Cerebellar cortex (tissue), 1 donor: ENCODE results near the gene CLASP1.

Source experiments
- DNase-seq: peaks from one replicate; pipeline ENCODE4 v3.0.0-alpha.2; 2015; ENCODE audit warnings: low spot score

Gene CLASP1

DNA sequence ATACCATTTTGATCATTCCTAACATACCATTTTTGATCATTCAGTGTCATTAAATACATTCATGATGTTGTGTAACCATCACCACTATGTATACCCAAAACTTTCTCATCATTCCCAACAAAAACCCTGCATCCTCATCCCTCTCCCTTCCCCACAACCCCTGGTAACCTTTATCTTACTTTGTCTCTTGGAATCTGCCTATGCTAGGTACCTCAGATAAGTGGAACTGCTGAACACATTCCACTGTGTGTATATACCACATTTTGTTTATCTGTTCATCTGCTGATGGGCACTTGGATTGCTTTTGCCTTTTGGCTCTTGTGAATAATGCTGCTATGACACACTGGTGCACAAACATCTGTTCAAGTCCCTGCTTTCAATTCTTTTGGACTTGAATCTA lies 280.4 kb downstream of the CLASP1 start:
- DNase-seq = no peak

DNA sequence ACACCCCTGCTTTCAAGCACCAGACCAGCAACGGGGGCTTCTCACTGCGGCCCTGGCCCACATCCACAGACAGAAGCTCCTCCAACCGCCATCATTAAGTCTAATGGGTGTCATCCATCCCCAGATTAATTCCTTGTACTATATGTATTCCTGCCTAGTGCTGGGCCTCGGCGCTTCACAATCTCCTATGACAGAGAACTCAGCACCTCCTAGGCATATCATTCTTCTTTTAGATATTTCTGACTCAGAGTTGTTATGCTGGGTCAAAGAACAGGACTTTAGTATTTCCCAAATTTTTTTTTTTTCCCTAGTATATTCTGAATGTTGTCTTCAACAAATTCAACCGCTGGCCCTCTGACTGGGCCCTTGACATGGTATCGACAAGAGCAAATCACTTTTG lies 281.1 kb downstream of the CLASP1 start:
- DNase-seq = no peak

- no peak for DNase-seq
Measured at GRCh38 chr2:121367246-121367900, 281.9 kb downstream of the CLASP1 start.

DNA sequence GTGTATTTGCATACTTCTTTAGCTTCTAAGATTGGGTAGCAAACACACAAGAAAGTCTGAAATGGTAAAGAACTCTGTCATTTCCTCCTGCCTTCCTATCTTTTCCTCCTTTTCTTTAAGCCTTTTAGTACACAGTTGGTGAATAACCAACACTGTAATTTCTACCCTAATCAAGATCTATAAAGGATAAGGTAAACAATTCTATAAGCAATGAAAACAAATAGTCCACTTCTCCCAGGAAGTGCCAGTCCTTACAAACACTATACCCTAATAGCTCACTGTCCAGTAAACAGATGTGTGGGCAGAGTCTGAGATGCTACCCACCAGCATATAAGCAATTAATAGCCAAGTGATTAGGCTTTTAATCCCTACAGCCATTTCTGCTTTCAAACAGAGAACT lies 283.2 kb downstream of the CLASP1 start:
- DNase-seq = no peak

GRCh38 chr2:121365061-121365460 lies 284.2 kb downstream of the CLASP1 start:
- DNase-seq = no peak

- DNase-seq = no peak
Measured at GRCh38 chr2:121363632-121364420, 285.4 kb downstream of the CLASP1 start.

DNA sequence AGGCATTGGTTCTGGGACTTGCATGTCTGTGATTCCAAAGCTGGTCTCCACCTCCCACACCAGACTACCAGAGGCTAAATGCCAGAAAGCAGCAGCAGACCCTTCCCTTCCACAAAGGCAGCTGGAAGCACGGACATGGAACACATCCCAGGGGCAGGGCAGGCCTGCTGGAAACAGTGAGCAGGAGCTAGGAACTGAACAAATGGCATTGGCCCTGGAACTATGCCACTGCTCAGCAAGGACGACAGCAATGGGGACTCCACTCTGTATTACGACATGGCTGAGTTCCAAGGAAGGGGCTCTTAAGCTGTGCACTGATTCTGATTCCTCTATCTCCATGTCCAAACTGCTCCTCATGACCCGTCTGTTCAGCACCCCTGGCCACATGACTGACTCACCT lies 286.5 kb downstream of the CLASP1 start:
- DNase-seq = peak; percentile 27

- no peak for DNase-seq
Measured at GRCh38 chr2:121362226-121362625, 287.0 kb downstream of the CLASP1 start.

DNA sequence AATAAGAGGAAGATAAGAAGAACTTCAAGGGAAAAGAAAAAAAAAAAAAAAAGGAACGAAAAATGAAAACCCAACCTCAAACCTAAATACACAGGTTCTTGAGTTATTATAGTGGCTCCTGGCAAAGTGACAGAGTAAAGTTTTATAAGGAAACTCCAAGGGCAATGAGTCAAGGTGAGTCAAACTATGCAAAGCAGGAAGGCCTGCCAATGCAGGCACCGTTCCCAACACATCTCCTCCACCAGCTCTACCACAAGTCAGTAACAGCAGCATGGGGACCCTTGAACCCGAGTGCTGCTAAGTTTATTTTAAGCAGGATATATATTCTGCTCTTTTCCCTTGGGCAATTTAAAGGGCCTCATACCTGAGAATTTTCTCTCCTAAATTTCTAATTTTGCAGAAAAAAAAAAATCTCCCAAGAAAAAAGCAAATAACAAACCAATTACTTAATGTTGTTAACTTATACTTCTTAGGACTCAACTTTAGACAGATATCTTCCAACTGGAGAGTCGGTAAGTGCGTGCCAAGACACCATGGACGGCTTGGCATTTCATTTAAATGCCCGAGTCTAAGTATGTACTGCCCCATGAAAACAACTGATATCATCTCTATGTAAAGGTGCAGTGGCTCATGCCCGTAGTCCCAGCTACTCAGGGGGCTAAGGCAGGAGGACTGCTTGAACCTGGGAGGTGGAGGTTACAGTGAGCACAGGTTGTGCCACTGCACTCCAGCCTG lies 288.5 kb downstream of the CLASP1 start:
- DNase-seq = no peak

GRCh38 chr2:121359716-121360565 lies 289.3 kb downstream of the CLASP1 start:
- peak; percentile 41 for DNase-seq

GRCh38 chr2:121359170-121359569 lies 290.1 kb downstream of the CLASP1 start:
- DNase-seq = no peak

DNA sequence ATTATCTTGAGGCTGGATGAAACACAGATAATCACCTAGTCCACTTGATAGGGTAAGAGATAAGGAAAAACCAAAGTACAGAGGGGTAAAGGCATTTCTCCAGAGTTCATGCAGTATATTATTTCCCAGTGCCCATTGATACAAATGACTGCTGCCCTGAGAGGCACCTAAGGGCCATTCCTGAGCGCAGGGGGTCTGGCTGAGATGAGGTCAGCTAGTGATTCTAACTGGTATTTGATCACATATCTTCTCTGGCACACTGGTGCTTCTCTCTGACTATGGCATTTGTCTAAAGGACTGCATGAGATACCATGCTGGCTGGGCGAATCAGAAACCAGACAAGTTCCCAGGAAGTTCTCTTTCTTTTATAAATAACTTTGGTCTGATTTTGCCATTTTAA lies 291.0 kb downstream of the CLASP1 start:
- no peak for DNase-seq

GRCh38 chr2:121356058-121356640 lies 293.1 kb downstream of the CLASP1 start:
- DNase-seq = peak; percentile 80

GRCh38 chr2:121355488-121355887 lies 293.8 kb downstream of the CLASP1 start:
- no peak for DNase-seq

GRCh38 chr2:121351521-121352318 lies 297.5 kb downstream of the CLASP1 start:
- DNase-seq = no peak

DNA sequence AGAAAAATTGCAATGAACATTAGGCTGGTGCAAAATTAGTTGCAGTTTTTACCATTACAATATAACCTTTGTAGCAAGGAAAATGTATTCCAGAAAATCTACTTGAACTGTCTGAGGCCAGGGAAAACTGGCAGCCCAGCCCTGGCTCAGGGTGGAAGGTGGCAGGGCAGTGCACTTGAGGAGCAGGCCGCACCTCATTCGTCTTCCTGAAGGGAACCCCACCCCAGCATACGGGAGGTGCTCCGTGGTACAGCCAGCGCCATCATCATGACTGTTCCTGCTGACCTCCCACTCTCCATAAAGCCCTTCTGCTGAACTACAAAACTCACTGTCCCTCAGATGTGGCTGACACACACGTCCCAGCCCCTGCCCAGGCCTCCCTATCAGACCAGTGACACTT lies 298.4 kb downstream of the CLASP1 start:
- DNase-seq = no peak

GRCh38 chr2:121350402-121350775 lies 298.9 kb downstream of the CLASP1 start:
- DNase-seq = no peak

- DNase-seq = no peak
Measured at GRCh38 chr2:121349721-121350401, 299.4 kb downstream of the CLASP1 start.

DNA sequence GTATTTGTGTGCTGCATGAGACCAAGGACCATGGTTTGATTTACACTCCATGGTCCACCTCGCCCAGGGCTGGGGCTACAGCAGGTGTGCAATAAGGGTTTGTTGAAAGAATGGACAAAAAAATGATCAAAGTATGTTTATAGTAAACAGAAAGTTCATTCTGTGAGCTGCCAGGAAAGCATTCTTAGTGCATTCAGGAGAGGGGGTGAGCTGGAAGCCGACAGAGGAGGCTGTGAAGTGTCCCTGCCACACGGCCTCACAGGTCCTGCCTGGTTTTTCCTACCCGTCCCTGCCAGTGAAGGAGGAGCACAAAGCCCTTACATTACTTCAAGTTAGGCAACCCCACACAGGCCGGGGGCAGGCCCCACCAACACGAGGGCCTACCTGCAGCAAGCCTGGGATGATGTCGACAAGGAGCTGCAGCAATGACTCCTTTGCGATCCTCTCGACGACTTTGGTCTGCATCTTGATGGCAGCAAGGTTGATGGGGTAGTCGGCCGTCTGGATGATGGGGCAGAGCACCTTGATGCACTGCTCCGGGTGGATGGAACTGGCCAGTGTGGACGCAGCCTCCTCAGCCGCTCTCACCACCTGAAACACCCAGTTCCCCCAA lies 301.0 kb downstream of the CLASP1 start:
- DNase-seq = no peak

DNA sequence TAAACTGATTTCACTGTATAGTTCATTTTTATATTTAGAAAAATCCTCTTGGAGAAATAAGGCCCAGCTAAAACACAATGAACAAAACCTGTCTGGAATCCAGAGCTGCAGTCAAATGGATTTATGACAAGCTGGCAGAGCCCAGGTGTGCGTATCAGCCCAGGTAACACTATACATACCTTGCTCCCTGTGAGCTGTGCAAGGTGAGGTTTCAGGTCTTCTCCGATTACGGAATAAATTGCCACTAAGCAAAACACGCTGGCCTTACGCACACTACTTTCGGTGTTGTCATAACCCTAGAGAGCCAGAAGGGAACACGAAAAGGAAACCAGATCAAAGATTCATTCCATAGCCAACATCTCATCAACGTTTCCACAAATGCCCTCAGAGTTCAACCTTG lies 302.4 kb downstream of the CLASP1 start:
- DNase-seq = no peak
